ENCODE results near the gene TIGD6.

DNA sequence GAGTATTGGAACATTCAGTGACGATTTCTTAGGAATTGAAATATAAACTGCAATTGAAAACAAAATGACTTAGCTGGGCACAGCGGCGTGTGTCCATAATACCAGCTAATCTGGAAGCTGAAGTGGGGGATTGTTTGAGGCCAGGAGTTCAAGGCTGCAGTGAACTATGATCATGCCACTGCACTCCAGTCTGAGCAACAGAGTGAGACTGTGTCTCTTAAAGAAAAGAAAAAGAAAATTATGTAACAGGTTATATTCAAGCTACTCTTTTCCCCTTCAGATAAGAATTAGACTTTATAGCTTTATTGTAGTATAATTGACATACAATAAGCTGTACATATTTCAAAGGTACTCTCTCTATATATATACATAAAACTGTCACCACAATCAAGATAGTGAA, 33.5 kb downstream of the TIGD6 start:
- no peak for TF ChIP-seq EGR1 (IDR thresholded peaks at IDR 0.05)
- no peak for TF ChIP-seq TAF1 (IDR thresholded peaks at IDR 0.05; ENCODE audit: low read depth)
- TF ChIP-seq REST (IDR thresholded peaks at IDR 0.05; ENCODE audit: low read depth): no peak
- no peak for TF ChIP-seq USF1 (IDR thresholded peaks at IDR 0.05)
- TF ChIP-seq CEBPB (IDR thresholded peaks at IDR 0.05): no peak
- no peak for TF ChIP-seq TEAD4 (IDR thresholded peaks at IDR 0.05)
- TF ChIP-seq NFIC (IDR thresholded peaks at IDR 0.05): no peak
- TF ChIP-seq ZBTB7A (IDR thresholded peaks at IDR 0.05; ENCODE audit: low read depth): no peak
- TF ChIP-seq YY1 (IDR thresholded peaks at IDR 0.05; ENCODE audit: low read depth): no peak
- no peak for TF ChIP-seq RAD21 (IDR thresholded peaks at IDR 0.05; ENCODE audit: low read depth)
- TF ChIP-seq, protein P1, sequence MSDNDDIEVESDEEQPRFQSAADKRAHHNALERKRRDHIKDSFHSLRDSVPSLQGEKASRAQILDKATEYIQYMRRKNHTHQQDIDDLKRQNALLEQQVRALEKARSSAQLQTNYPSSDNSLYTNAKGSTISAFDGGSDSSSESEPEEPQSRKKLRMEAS (IDR thresholded peaks at IDR 0.05): no peak
- no peak for TF ChIP-seq CREB1 (IDR thresholded peaks at IDR 0.05; ENCODE audit: low read depth)
